ENCODE results near the gene BST2. TPM values are rescaled to one million over a fixed set of nuclear protein-coding genes. Genes with fewer than 3 reads are reported as not detected.

The BST2 gene
- total RNA-seq, 1 experiment from 2014 or later: 0.84 TPM

GRCh38 chr19:17406046-17406886 lies 836 bp upstream of the BST2 start:
- no peak overlapping the region for H2AFZ ChIP-seq (ENCODE audit: low read length)
- TF ChIP-seq CTCF (conservative IDR thresholded peaks at IDR 0.05; ENCODE audit: low read depth, low read length) (no peak), EZH2 (IDR thresholded peaks at IDR 0.05; ENCODE audit: low read length, unreplicated experiment) (no peak), EZH2phosphoT487 (IDR thresholded peaks at IDR 0.05; ENCODE audit: borderline replicate concordance, low read length) (no peak)
- no peaks in the 10 kb centered on the region for H3F3A ChIP-seq (ENCODE audit: low read length, unreplicated experiment)
- no peak for ATAC-seq
- H3K27ac ChIP-seq (ENCODE audit: low read length): no peak overlapping the region
- no peak for DNase-seq
- no peaks in the 10 kb centered on the region for H3K27me3 ChIP-seq (ENCODE audit: low read length)
- intact Hi-C loops (cut with micrococcal nuclease): no loop called here
- no peaks in the 10 kb centered on the region for H3K4me1 ChIP-seq (ENCODE audit: insufficient read depth, low read length)
- H3K36me3 ChIP-seq (ENCODE audit: low read depth, low read length): no peaks in the 10 kb centered on the region
- POLR2A ChIA-PET (ENCODE audit: unreplicated experiment): no interaction called here
- no peaks in the 10 kb centered on the region for H3K79me2 ChIP-seq (ENCODE audit: low read length)
- CTCF ChIA-PET: no interaction called here
- H3K4me3 ChIP-seq (ENCODE audit: low read length): no peak overlapping the region
- H3K9me2 ChIP-seq (replicated peaks; ENCODE audit: low read length): no peaks in the 10 kb centered on the region
- H3K9ac ChIP-seq (ENCODE audit: low read length): no peak overlapping the region
- H4K20me1 ChIP-seq (ENCODE audit: low read length): no peaks in the 10 kb centered on the region
- BruUV-seq (replicated peaks): TSS peak; percentile 35
- no peaks in the 10 kb centered on the region for H3K9me3 ChIP-seq (ENCODE audit: low read length)
- no peak overlapping the region for H3K4me2 ChIP-seq (ENCODE audit: low read length)

DNA sequence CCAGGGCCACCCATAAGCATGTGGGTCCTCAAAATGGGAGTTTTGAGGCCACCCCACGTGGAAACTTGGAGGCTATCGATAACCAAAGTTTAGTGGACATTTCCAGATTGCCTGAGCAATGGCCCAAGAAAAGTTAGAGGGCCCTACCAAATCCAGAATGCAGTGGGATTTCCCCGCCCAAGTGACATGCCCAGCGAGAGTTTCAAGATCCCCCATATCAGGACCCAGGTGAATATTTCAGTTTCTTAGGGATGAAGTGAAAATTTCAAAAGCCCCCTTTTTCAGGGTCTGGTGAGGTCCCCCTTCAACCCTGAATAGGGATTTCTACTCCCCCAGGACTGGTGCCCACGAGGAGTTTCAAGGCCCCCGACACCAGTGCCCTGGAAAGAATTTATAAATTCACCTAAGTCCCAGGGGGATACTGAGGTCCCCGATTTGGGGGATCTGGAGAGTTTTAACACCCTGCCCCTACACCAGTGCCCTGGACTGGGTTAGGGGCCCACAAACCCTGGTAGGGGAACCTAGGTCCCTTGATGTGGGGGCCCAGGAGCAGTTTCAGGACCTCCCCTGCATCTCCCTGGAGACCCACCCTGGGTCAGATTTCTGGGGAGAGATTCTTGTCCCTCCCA lies 695 bp downstream of the BST2 start:
- no peak for DNase-seq
- no peaks in the 10 kb centered on the region for H3K27me3 ChIP-seq (ENCODE audit: low read length)
- no peak overlapping the region for H3K27ac ChIP-seq (ENCODE audit: low read length)
- no peak overlapping the region for H3K4me3 ChIP-seq (ENCODE audit: low read length)
- ChIA-PET CTCF (no interaction called here), POLR2A (ENCODE audit: unreplicated experiment) (no interaction called here)
- H3K9ac ChIP-seq (ENCODE audit: low read length): no peak overlapping the region
- ATAC-seq: no peak
- H3K79me2 ChIP-seq (ENCODE audit: low read length): no peaks in the 10 kb centered on the region
- no peak overlapping the region for H2AFZ ChIP-seq (ENCODE audit: low read length)
- H4K20me1 ChIP-seq (ENCODE audit: low read length): no peaks in the 10 kb centered on the region
- no peaks in the 10 kb centered on the region for H3F3A ChIP-seq (ENCODE audit: low read length, unreplicated experiment)
- H3K9me2 ChIP-seq (replicated peaks; ENCODE audit: low read length): no peaks in the 10 kb centered on the region
- H3K4me2 ChIP-seq (ENCODE audit: low read length): no peak overlapping the region
- BruUV-seq (replicated peaks): no TSS peak
- no peaks in the 10 kb centered on the region for H3K36me3 ChIP-seq (ENCODE audit: low read depth, low read length)
- no peaks in the 10 kb centered on the region for H3K9me3 ChIP-seq (ENCODE audit: low read length)
- TF ChIP-seq CTCF (conservative IDR thresholded peaks at IDR 0.05; ENCODE audit: low read depth, low read length): no peak
- intact Hi-C loops (cut with micrococcal nuclease): no loop called here
- no peaks in the 10 kb centered on the region for H3K4me1 ChIP-seq (ENCODE audit: insufficient read depth, low read length)

- Histone ChIP-seq H2AFZ (ENCODE audit: low read length) (no peak overlapping the region), H3K9ac (ENCODE audit: low read length) (no peak overlapping the region), H3K27ac (ENCODE audit: low read length) (no peak overlapping the region), H3K27me3 (ENCODE audit: low read length) (no peaks in the 10 kb centered on the region), H3K4me2 (ENCODE audit: low read length) (no peak overlapping the region), H3K4me1 (ENCODE audit: insufficient read depth, low read length) (no peaks in the 10 kb centered on the region), H4K20me1 (ENCODE audit: low read length) (no peaks in the 10 kb centered on the region), H3K79me2 (ENCODE audit: low read length) (no peaks in the 10 kb centered on the region), H3K9me3 (ENCODE audit: low read length) (no peaks in the 10 kb centered on the region), H3K36me3 (ENCODE audit: low read depth, low read length) (no peaks in the 10 kb centered on the region), H3K4me3 (ENCODE audit: low read length) (no peak overlapping the region), H3K9me2 (replicated peaks; ENCODE audit: low read length) (no peaks in the 10 kb centered on the region), H3F3A (ENCODE audit: low read length, unreplicated experiment) (no peaks in the 10 kb centered on the region)
- ChIA-PET POLR2A (ENCODE audit: unreplicated experiment) (no interaction called here), CTCF (no interaction called here)
- BruUV-seq (replicated peaks): no TSS peak
- intact Hi-C loops (cut with micrococcal nuclease): no loop called here
- ATAC-seq: no peak
- no peak for TF ChIP-seq CTCF (conservative IDR thresholded peaks at IDR 0.05; ENCODE audit: low read depth, low read length)
- TF ChIP-seq EZH2phosphoT487 (IDR thresholded peaks at IDR 0.05; ENCODE audit: borderline replicate concordance, low read length): no peak
- no peak for TF ChIP-seq EZH2 (IDR thresholded peaks at IDR 0.05; ENCODE audit: low read length, unreplicated experiment)
- no peak for DNase-seq
Observed at GRCh38 chr19:17404015-17404414, 1.4 kb downstream of the BST2 start.
